ENCODE results near the gene RPRD1B.

- TF ChIP-seq EZH2 (IDR thresholded peaks at IDR 0.05) = no peak
- TF ChIP-seq, protein P1, sequence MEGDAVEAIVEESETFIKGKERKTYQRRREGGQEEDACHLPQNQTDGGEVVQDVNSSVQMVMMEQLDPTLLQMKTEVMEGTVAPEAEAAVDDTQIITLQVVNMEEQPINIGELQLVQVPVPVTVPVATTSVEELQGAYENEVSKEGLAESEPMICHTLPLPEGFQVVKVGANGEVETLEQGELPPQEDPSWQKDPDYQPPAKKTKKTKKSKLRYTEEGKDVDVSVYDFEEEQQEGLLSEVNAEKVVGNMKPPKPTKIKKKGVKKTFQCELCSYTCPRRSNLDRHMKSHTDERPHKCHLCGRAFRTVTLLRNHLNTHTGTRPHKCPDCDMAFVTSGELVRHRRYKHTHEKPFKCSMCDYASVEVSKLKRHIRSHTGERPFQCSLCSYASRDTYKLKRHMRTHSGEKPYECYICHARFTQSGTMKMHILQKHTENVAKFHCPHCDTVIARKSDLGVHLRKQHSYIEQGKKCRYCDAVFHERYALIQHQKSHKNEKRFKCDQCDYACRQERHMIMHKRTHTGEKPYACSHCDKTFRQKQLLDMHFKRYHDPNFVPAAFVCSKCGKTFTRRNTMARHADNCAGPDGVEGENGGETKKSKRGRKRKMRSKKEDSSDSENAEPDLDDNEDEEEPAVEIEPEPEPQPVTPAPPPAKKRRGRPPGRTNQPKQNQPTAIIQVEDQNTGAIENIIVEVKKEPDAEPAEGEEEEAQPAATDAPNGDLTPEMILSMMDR (IDR thresholded peaks at IDR 0.05) = no peak
These were observed 13.0 kb downstream of the RPRD1B start for GRCh38 chr20:38046572-38046971.
